ENCODE measurements around the gene QRICH1.

Gene QRICH1

GRCh38 chr3:48999085-48999858, 94.6 kb downstream of the QRICH1 start:
- H2BK120ac ChIP-seq (ENCODE audit: insufficient read depth, low read length, poor library complexity): no peak overlapping the region
- H3K4me1 ChIP-seq (ENCODE audit: control insufficient read depth in 1 of 2, insufficient read depth in 2 of 2, low read length in 2 of 2): no peaks in the 10 kb centered on the region
- H2AK5ac ChIP-seq (ENCODE audit: low read length): no peak overlapping the region
- no peak overlapping the region for H4K8ac ChIP-seq (ENCODE audit: low read depth, low read length)
- DNase-seq: no peak
- no peak overlapping the region for H4K12ac ChIP-seq (ENCODE audit: low read depth, low read length)
- H3K79me2 ChIP-seq (ENCODE audit: control insufficient read depth, insufficient read depth, low read length, poor library complexity): no peaks in the 10 kb centered on the region
- H3K23ac ChIP-seq (ENCODE audit: low read length): no peak overlapping the region
- no peak overlapping the region for H2BK12ac ChIP-seq (ENCODE audit: low read length)
- no peak overlapping the region for H4K91ac ChIP-seq (ENCODE audit: low read depth, low read length)
- no peaks in the 10 kb centered on the region for H3K27me3 ChIP-seq (ENCODE audit: insufficient read depth, low read length)
- H3K9me3 ChIP-seq (ENCODE audit: insufficient read depth, low read depth, low read length): no peaks in the 10 kb centered on the region
- H3K4ac ChIP-seq (ENCODE audit: low read depth, low read length): no peak overlapping the region
- H3K79me1 ChIP-seq (ENCODE audit: low read length): no peaks in the 10 kb centered on the region
- H3K36me3 ChIP-seq (ENCODE audit: control insufficient read depth in 1 of 2, insufficient read depth in 2 of 2, low read length in 2 of 2): peaks cover 0 to 2% of the 10 kb centered on the region in 2 experiments
- WGBS (ENCODE audit: extremely low coverage, insufficient coverage, insufficient read length): no CpG with 5 or more reads among the region's 8 CpGs
- no peak overlapping the region for H2BK5ac ChIP-seq (ENCODE audit: low read depth, low read length, poor library complexity)
- no peak overlapping the region for H3K27ac ChIP-seq (ENCODE audit: low read depth, low read length)
- H2AFZ ChIP-seq (ENCODE audit: insufficient read depth, low read length, poor library complexity): no peak overlapping the region
- H3K4me3 ChIP-seq (ENCODE audit: low read depth, low read length): no peak overlapping the region
- H3K4me2 ChIP-seq (ENCODE audit: low read length): no peak overlapping the region
- no peak overlapping the region for H3K18ac ChIP-seq (ENCODE audit: low read length)
- H3K14ac ChIP-seq (ENCODE audit: low read length): no peak overlapping the region
- H3K9ac ChIP-seq (ENCODE audit: low read length): no peak overlapping the region

- no peak overlapping the region for H3K14ac ChIP-seq (ENCODE audit: low read length)
- no peaks in the 10 kb centered on the region for H3K79me1 ChIP-seq (ENCODE audit: low read length)
- H4K8ac ChIP-seq (ENCODE audit: low read depth, low read length): no peak overlapping the region
- no peak overlapping the region for H3K27ac ChIP-seq (ENCODE audit: low read depth, low read length)
- no peak overlapping the region for H4K12ac ChIP-seq (ENCODE audit: low read depth, low read length)
- no peak overlapping the region for H2AFZ ChIP-seq (ENCODE audit: insufficient read depth, low read length, poor library complexity)
- no peaks in the 10 kb centered on the region for H3K79me2 ChIP-seq (ENCODE audit: control insufficient read depth, insufficient read depth, low read length, poor library complexity)
- no peak overlapping the region for H3K4ac ChIP-seq (ENCODE audit: low read depth, low read length)
- no peak overlapping the region for H3K9ac ChIP-seq (ENCODE audit: low read length)
- no peak overlapping the region for H2AK5ac ChIP-seq (ENCODE audit: low read length)
- H3K27me3 ChIP-seq (ENCODE audit: insufficient read depth, low read length): no peaks in the 10 kb centered on the region
- H3K36me3 ChIP-seq (ENCODE audit: control insufficient read depth in 1 of 2, insufficient read depth in 2 of 2, low read length in 2 of 2): peaks cover 0 to 2% of the 10 kb centered on the region in 2 experiments
- no peak overlapping the region for H2BK12ac ChIP-seq (ENCODE audit: low read length)
- no peak overlapping the region for H3K4me2 ChIP-seq (ENCODE audit: low read length)
- H3K4me1 ChIP-seq (ENCODE audit: control insufficient read depth in 1 of 2, insufficient read depth in 2 of 2, low read length in 2 of 2): no peaks in the 10 kb centered on the region
- no CpG with 5 or more reads among the region's 20 CpGs for WGBS (ENCODE audit: extremely low coverage, insufficient coverage, insufficient read length)
- no peaks in the 10 kb centered on the region for H3K9me3 ChIP-seq (ENCODE audit: insufficient read depth, low read depth, low read length)
- no peak overlapping the region for H4K91ac ChIP-seq (ENCODE audit: low read depth, low read length)
- H3K4me3 ChIP-seq (ENCODE audit: low read depth, low read length): no peak overlapping the region
- no peak overlapping the region for H3K23ac ChIP-seq (ENCODE audit: low read length)
- H2BK5ac ChIP-seq (ENCODE audit: low read depth, low read length, poor library complexity): no peak overlapping the region
- no peak overlapping the region for H2BK120ac ChIP-seq (ENCODE audit: insufficient read depth, low read length, poor library complexity)
- no peak overlapping the region for H3K18ac ChIP-seq (ENCODE audit: low read length)
- no peak for DNase-seq
These were observed 95.9 kb downstream of the QRICH1 start for GRCh38 chr3:48997714-48998637.

- Histone ChIP-seq H2BK120ac (ENCODE audit: insufficient read depth, low read length, poor library complexity) (no peak overlapping the region), H4K12ac (ENCODE audit: low read depth, low read length) (no peak overlapping the region), H4K8ac (ENCODE audit: low read depth, low read length) (no peak overlapping the region), H3K27ac (ENCODE audit: low read depth, low read length) (no peak overlapping the region), H3K9ac (ENCODE audit: low read length) (no peak overlapping the region), H2BK12ac (ENCODE audit: low read length) (no peak overlapping the region), H4K91ac (ENCODE audit: low read depth, low read length) (no peak overlapping the region), H3K9me3 (ENCODE audit: insufficient read depth, low read depth, low read length) (no peaks in the 10 kb centered on the region), H2AFZ (ENCODE audit: insufficient read depth, low read length, poor library complexity) (no peak overlapping the region), H3K27me3 (ENCODE audit: insufficient read depth, low read length) (no peaks in the 10 kb centered on the region), H3K79me1 (ENCODE audit: low read length) (no peaks in the 10 kb centered on the region), H3K4ac (ENCODE audit: low read depth, low read length) (no peak overlapping the region), H3K79me2 (ENCODE audit: control insufficient read depth, insufficient read depth, low read length, poor library complexity) (no peaks in the 10 kb centered on the region), H3K14ac (ENCODE audit: low read length) (no peak overlapping the region), H2AK5ac (ENCODE audit: low read length) (no peak overlapping the region), H2BK5ac (ENCODE audit: low read depth, low read length, poor library complexity) (no peak overlapping the region), H3K18ac (ENCODE audit: low read length) (no peak overlapping the region), H3K4me1 (ENCODE audit: control insufficient read depth in 1 of 2, insufficient read depth in 2 of 2, low read length in 2 of 2) (no peaks in the 10 kb centered on the region), H3K36me3 (ENCODE audit: control insufficient read depth in 1 of 2, insufficient read depth in 2 of 2, low read length in 2 of 2) (peaks cover 0 to 2% of the 10 kb centered on the region in 2 experiments), H3K4me3 (ENCODE audit: low read depth, low read length) (no peak overlapping the region), H3K4me2 (ENCODE audit: low read length) (no peak overlapping the region), H3K23ac (ENCODE audit: low read length) (no peak overlapping the region)
- WGBS (ENCODE audit: extremely low coverage, insufficient coverage, insufficient read length): no CpG with 5 or more reads among the region's 8 CpGs
- no peak for DNase-seq
These were observed 96.7 kb downstream of the QRICH1 start for GRCh38 chr3:48997102-48997635.

GRCh38 chr3:48996640-48997039, 97.2 kb downstream of the QRICH1 start:
- H3K79me2 ChIP-seq (ENCODE audit: control insufficient read depth, insufficient read depth, low read length, poor library complexity): no peaks in the 10 kb centered on the region
- DNase-seq: no peak
- no peak overlapping the region for H3K14ac ChIP-seq (ENCODE audit: low read length)
- H2BK120ac ChIP-seq (ENCODE audit: insufficient read depth, low read length, poor library complexity): no peak overlapping the region
- no peak overlapping the region for H2AFZ ChIP-seq (ENCODE audit: insufficient read depth, low read length, poor library complexity)
- H3K4me2 ChIP-seq (ENCODE audit: low read length): no peak overlapping the region
- H2AK5ac ChIP-seq (ENCODE audit: low read length): no peak overlapping the region
- H3K4me3 ChIP-seq (ENCODE audit: low read depth, low read length): no peak overlapping the region
- WGBS (ENCODE audit: extremely low coverage, insufficient coverage, insufficient read length): no CpG with 5 or more reads among the region's 8 CpGs
- H3K27ac ChIP-seq (ENCODE audit: low read depth, low read length): no peak overlapping the region
- H3K18ac ChIP-seq (ENCODE audit: low read length): no peak overlapping the region
- H3K36me3 ChIP-seq (ENCODE audit: control insufficient read depth in 1 of 2, insufficient read depth in 2 of 2, low read length in 2 of 2): peaks cover 0 to 2% of the 10 kb centered on the region in 2 experiments
- H3K27me3 ChIP-seq (ENCODE audit: insufficient read depth, low read length): no peaks in the 10 kb centered on the region
- H3K4me1 ChIP-seq (ENCODE audit: control insufficient read depth in 1 of 2, insufficient read depth in 2 of 2, low read length in 2 of 2): no peaks in the 10 kb centered on the region
- H3K79me1 ChIP-seq (ENCODE audit: low read length): no peaks in the 10 kb centered on the region
- no peak overlapping the region for H3K23ac ChIP-seq (ENCODE audit: low read length)
- no peak overlapping the region for H4K12ac ChIP-seq (ENCODE audit: low read depth, low read length)
- H4K91ac ChIP-seq (ENCODE audit: low read depth, low read length): no peak overlapping the region
- H2BK5ac ChIP-seq (ENCODE audit: low read depth, low read length, poor library complexity): no peak overlapping the region
- no peak overlapping the region for H2BK12ac ChIP-seq (ENCODE audit: low read length)
- no peak overlapping the region for H3K9ac ChIP-seq (ENCODE audit: low read length)
- no peaks in the 10 kb centered on the region for H3K9me3 ChIP-seq (ENCODE audit: insufficient read depth, low read depth, low read length)
- H4K8ac ChIP-seq (ENCODE audit: low read depth, low read length): no peak overlapping the region
- no peak overlapping the region for H3K4ac ChIP-seq (ENCODE audit: low read depth, low read length)
